Panc1 (cell line): Measurements from ENCODE around the gene CFAP221. TPM values are rescaled to one million over a fixed set of nuclear protein-coding genes. Genes with fewer than 3 reads are reported as not detected.

Source experiments
- ATAC-seq: fragments of 200-7000 bp; cut with Tn5 transposase; 2 replicates; pipeline ENCODE4 v1.9.1; 2020; ENCODE audit warnings: mild to moderate bottlenecking, moderate library complexity
- BruUV-seq: library from RNA; stranded (reverse); fragments of 400-500 nt; replicated peaks from 2 replicates; lab custom pipeline; 2021; lab: Mats Ljungman, UMichigan
- CTCF ChIA-PET: fragments of 300-600 bp; sonication (Branson Sonifier 250); formaldehyde crosslinking; loops from one replicate; lab custom pipeline; 2022; ENCODE audit warnings: antibody characterized with exemption; lab: Charles Lee
- POLR2A ChIA-PET: fragments of 300-600 bp; sonication (Branson Sonifier 250); formaldehyde crosslinking; loops from one replicate; lab custom pipeline; 2022; ENCODE audit warnings: antibody characterized with exemption; lab: Charles Lee
- DNase-seq: peaks from one replicate; pipeline ENCODE4 v3.0.0-alpha.2; 2010; ENCODE audit warnings: low read depth, low spot score
- H3K27ac ChIP-seq: 2 replicates; pipeline ENCODE4 v1.5.1; 2011; ENCODE audit warnings: mild to moderate bottlenecking, low read length, inconsistent platforms
- H3K27me3 ChIP-seq: fragments of 200-500 bp; sonication (Bioruptor generic); 2 replicates; pipeline ENCODE4 v1.6.0; 2014; ENCODE audit warnings: low read length, inconsistent platforms; ENCODE audit not compliant: control insufficient read depth, insufficient read depth
- H3K36me3 ChIP-seq: fragments of 200-500 bp; sonication (Bioruptor generic); 2 replicates; pipeline ENCODE4 v1.5.1; 2014; ENCODE audit warnings: inconsistent platforms, mild to moderate bottlenecking, low read length, moderate library complexity; ENCODE audit not compliant: control insufficient read depth, insufficient read depth
- H3K4me1 ChIP-seq: 2 replicates; pipeline ENCODE4 v1.5.1; 2011; ENCODE audit warnings: inconsistent platforms, mild to moderate bottlenecking, low read length, moderate library complexity; ENCODE audit not compliant: control insufficient read depth, insufficient read depth
- H3K4me3 ChIP-seq, 2 experiments: 2 replicates each; pipeline ENCODE4 v1.5.1; 2011 to 2012; ENCODE audit warnings: low read depth in 2 of 2, low read length in 2 of 2, mild to moderate bottlenecking in 2 of 2, inconsistent platforms in 1 of 2, moderate library complexity in 1 of 2
- H3K9me3 ChIP-seq: fragments of 200-500 bp; sonication (Bioruptor generic); 2 replicates; pipeline ENCODE4 v1.5.1; 2014; ENCODE audit warnings: low read depth, mild to moderate bottlenecking, inconsistent platforms, low read length, moderate library complexity; ENCODE audit not compliant: control insufficient read depth, insufficient read depth
- POLR2AphosphoS5 ChIP-seq: IDR thresholded peaks from 2 replicates; pipeline ENCODE4 v1.6.1; 2012; ENCODE audit warnings: mild to moderate bottlenecking, low read depth, low read length, moderate library complexity
- SIN3A ChIP-seq: IDR thresholded peaks from 2 replicates; pipeline ENCODE4 v1.6.1; 2012; ENCODE audit warnings: low read depth, mild to moderate bottlenecking, low read length, moderate library complexity, borderline replicate concordance; ENCODE audit not compliant: insufficient read depth
- TCF7L2 ChIP-seq: IDR thresholded peaks from 2 replicates; pipeline ENCODE4 v1.6.1; 2011; ENCODE audit warnings: mild to moderate bottlenecking, low read depth, low read length, inconsistent platforms
- in situ Hi-C: cut with HindIII; loops from 2 replicates; pipeline ENCODE4 v1.10.0; 2016; ENCODE audit warnings: low sequenced_read_pairs, low pct_unique_long_range_greater_than_20kb
- intact Hi-C: fragments of 100-400 bp; cut with micrococcal nuclease; formaldehyde crosslinking; loops from one replicate; pipeline ENCODE4 v1.10.0; 2022; ENCODE audit not compliant: unreplicated experiment
- total RNA-seq: library from RNA; stranded (reverse); gene quantifications from one replicate; pipeline ENCODE4 v1.2.1, GENCODE V29; 2021; ENCODE audit not compliant: unreplicated experiment
- TF ChIP-seq, protein P1 (sequence below): fragments of 450-650 bp; IDR thresholded peaks from 2 replicates; pipeline ENCODE4 v1.5.1; 2017; ENCODE audit warnings: mild to moderate bottlenecking
- TF ChIP-seq, protein P2 (sequence below), 2 experiments: IDR thresholded peaks; 2 replicates each; pipeline ENCODE4 v1.6.1; 2011 to 2012; ENCODE audit warnings: low read depth in 2 of 2, control low read depth in 1 of 2, low read length in 1 of 2, mild to moderate bottlenecking in 1 of 2, moderate library complexity in 1 of 2; ENCODE audit not compliant: insufficient read depth in 1 of 2

CFAP221 gene
- total RNA-seq, 1 experiment from 2014 or later, result not detected

DNA sequence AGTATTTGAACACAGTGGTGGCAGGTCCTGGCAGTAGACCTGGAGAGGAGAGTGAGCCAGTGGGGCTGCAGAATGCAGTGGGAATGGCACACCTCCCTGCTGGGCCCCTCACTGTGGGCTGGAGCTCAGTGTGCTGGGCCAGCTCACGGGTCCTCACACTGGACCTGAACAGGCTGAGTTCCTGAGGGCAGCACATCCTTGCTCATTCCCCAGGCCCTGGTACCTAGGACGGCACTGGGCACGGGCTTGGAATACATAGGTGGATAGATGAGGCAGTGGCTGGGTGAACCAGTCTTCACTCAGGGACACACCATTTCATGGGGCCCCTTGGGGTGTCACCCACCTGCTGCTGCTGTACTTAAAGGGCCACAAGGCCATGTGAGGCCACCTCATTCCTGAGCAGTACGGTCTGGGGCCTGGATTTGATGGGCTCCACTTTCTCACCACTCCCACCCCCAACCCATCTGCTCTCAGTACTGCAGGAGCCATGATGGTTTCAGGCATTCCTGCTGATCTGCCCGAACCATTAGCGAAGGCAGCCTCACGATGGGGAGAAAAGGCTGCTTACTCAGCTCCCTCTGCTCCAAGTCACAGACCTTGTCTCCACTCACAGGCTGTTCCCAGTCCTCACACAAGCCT, 138.9 kb downstream of the CFAP221 start:
- intact Hi-C loops (no loop called here), in situ Hi-C loops (no loop called here)
- ATAC-seq (0 out of 2 replicates have a peak, but pooled peaks have one; percentile 6), DNase-seq (no peak)
- Histone ChIP-seq H3K36me3 (peaks cover 6% of the 10 kb centered on the region), H3K27me3 (no peaks in the 10 kb centered on the region), H3K27ac (no peak overlapping the region), H3K4me3 (no peak overlapping the region), H3K9me3 (no peaks in the 10 kb centered on the region), H3K4me1 (peaks cover 6% of the 10 kb centered on the region; the same call in 1 of the 2 replicates)
- no TSS peak for BruUV-seq
- POLR2A ChIA-PET, result no interaction called here
- CTCF ChIA-PET, result no interaction called here
- TF ChIP-seq TCF7L2 (no peak), POLR2AphosphoS5 (no peak), SIN3A (no peak)
- TF ChIP-seq, protein P1, sequence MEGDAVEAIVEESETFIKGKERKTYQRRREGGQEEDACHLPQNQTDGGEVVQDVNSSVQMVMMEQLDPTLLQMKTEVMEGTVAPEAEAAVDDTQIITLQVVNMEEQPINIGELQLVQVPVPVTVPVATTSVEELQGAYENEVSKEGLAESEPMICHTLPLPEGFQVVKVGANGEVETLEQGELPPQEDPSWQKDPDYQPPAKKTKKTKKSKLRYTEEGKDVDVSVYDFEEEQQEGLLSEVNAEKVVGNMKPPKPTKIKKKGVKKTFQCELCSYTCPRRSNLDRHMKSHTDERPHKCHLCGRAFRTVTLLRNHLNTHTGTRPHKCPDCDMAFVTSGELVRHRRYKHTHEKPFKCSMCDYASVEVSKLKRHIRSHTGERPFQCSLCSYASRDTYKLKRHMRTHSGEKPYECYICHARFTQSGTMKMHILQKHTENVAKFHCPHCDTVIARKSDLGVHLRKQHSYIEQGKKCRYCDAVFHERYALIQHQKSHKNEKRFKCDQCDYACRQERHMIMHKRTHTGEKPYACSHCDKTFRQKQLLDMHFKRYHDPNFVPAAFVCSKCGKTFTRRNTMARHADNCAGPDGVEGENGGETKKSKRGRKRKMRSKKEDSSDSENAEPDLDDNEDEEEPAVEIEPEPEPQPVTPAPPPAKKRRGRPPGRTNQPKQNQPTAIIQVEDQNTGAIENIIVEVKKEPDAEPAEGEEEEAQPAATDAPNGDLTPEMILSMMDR, result no peak
- TF ChIP-seq, protein P2, sequence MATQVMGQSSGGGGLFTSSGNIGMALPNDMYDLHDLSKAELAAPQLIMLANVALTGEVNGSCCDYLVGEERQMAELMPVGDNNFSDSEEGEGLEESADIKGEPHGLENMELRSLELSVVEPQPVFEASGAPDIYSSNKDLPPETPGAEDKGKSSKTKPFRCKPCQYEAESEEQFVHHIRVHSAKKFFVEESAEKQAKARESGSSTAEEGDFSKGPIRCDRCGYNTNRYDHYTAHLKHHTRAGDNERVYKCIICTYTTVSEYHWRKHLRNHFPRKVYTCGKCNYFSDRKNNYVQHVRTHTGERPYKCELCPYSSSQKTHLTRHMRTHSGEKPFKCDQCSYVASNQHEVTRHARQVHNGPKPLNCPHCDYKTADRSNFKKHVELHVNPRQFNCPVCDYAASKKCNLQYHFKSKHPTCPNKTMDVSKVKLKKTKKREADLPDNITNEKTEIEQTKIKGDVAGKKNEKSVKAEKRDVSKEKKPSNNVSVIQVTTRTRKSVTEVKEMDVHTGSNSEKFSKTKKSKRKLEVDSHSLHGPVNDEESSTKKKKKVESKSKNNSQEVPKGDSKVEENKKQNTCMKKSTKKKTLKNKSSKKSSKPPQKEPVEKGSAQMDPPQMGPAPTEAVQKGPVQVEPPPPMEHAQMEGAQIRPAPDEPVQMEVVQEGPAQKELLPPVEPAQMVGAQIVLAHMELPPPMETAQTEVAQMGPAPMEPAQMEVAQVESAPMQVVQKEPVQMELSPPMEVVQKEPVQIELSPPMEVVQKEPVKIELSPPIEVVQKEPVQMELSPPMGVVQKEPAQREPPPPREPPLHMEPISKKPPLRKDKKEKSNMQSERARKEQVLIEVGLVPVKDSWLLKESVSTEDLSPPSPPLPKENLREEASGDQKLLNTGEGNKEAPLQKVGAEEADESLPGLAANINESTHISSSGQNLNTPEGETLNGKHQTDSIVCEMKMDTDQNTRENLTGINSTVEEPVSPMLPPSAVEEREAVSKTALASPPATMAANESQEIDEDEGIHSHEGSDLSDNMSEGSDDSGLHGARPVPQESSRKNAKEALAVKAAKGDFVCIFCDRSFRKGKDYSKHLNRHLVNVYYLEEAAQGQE (IDR thresholded peaks at IDR 0.05; ENCODE audit: insufficient read depth in 1 of 2, low read depth in 2 of 2, low read length in 1 of 2), result no peak

DNA sequence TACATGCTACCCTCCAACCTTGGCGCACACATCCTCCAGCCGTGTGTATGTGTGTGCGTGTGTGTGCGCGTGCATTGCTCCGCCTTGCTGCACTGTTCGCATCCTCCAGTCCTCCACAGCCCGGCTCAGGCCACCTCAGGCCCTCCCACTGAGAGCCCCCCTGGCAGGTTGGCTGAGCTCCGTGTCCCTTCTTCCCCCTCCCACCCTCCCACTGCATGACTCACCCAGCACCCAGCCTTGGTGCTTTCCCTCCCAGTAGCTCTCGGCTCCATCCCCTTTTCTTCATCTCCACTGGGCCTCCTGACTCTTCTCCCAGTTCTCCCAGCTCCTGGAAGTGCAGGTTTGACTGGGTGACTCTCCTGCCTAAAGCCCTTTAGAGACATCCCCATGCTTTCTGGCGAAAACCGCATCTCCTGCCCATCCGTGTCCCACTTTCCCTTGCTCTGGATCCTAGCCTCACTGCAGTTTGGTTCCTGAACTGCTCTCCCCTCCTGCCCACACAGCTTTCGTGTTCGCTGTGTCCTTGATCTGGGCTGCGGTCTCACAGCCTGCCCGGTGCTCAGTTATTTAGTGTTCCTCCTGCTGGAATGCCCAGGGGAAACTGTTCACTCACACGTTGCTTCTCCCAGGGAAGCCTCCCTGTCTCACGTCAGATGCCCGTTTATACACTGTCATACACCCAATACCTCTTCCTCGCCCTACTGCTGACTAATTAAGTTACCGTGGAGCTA, 139.6 kb downstream of the CFAP221 start:
- no peak for TF ChIP-seq POLR2AphosphoS5
- no peak for TF ChIP-seq TCF7L2
- TF ChIP-seq, protein P1, result no peak
- TF ChIP-seq SIN3A, result no peak
- TF ChIP-seq, protein P2 (IDR thresholded peaks at IDR 0.05; ENCODE audit: insufficient read depth in 1 of 2, low read depth in 2 of 2, low read length in 1 of 2), result no peak
- no peak for ATAC-seq
- BruUV-seq, result no TSS peak
- no peak overlapping the region for H3K27ac ChIP-seq
- peaks cover 6% of the 10 kb centered on the region for H3K36me3 ChIP-seq
- no peak overlapping the region for H3K4me3 ChIP-seq
- no peaks in the 10 kb centered on the region for H3K9me3 ChIP-seq
- H3K27me3 ChIP-seq, result no peaks in the 10 kb centered on the region
- H3K4me1 ChIP-seq, result peaks cover 6% of the 10 kb centered on the region; the same call in 1 of the 2 replicates
- ChIA-PET POLR2A (no interaction called here), CTCF (no interaction called here)
- DNase-seq, result no peak
- in situ Hi-C loops, result no loop called here
- intact Hi-C loops, result no loop called here
